ENCODE measurements around the gene COQ7.

Gene COQ7

GRCh38 chr16:19067349-19068236 lies at the start of gene COQ7:
TSS of gene COQ7 (plus strand) at chr16:19067614. CDS start at chr16:19067665, 51 bp downstream.
- H3K36me3 ChIP-seq: no peaks in the 10 kb centered on the region
- peak within 1 kb of the TSS; percentile 80 to 81 for H3K4me3 ChIP-seq (ENCODE audit: low read depth in 1 of 2, low read length in 1 of 2)
- H3K27me3 ChIP-seq: no peaks in the 10 kb centered on the region
- H3K27ac ChIP-seq: peak within 1 kb of the TSS; percentile 99
- TF ChIP-seq CTCF (IDR thresholded peaks at IDR 0.05): peak; percentile 34
- H3K9me3 ChIP-seq: no peaks in the 10 kb centered on the region
- peaks cover 23 to 26% of the 10 kb centered on the region in 2 experiments for H3K4me1 ChIP-seq (ENCODE audit: control insufficient read depth in 1 of 2, insufficient read depth in 1 of 2, low read depth in 1 of 2, low read length in 1 of 2)

GRCh38 chr16:19020689-19021088 lies 46.7 kb upstream of the COQ7 start:
- Histone ChIP-seq H3K27ac (no peak overlapping the region), H3K36me3 (no peaks in the 10 kb centered on the region), H3K4me3 (ENCODE audit: low read depth in 1 of 2, low read length in 1 of 2) (no peak overlapping the region), H3K9me3 (no peaks in the 10 kb centered on the region), H3K4me1 (ENCODE audit: control insufficient read depth in 1 of 2, insufficient read depth in 1 of 2, low read depth in 1 of 2, low read length in 1 of 2) (no peaks in the 10 kb centered on the region), H3K27me3 (no peaks in the 10 kb centered on the region)
- TF ChIP-seq CTCF (IDR thresholded peaks at IDR 0.05): no peak

DNA sequence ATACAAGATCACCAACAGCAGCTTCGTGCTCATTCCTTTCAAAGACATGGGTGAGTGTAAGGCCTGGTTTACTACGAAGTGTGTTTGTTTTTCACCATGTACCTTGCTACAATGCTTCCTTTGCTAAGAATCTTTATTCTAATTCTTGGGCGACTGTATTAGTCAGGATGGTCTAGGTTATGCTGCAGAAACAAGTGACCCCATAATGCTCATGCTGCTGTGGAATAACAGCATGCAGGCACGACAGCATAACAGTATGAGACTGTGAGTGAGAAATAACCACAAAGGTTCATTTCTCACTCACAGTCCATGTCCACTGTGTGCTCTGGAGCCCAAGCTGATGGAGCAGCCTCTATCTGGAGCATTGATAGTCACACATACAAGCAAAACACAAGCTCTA lies 45.7 kb upstream of the COQ7 start:
- Histone ChIP-seq H3K27ac (no peak overlapping the region), H3K27me3 (no peaks in the 10 kb centered on the region)

DNA sequence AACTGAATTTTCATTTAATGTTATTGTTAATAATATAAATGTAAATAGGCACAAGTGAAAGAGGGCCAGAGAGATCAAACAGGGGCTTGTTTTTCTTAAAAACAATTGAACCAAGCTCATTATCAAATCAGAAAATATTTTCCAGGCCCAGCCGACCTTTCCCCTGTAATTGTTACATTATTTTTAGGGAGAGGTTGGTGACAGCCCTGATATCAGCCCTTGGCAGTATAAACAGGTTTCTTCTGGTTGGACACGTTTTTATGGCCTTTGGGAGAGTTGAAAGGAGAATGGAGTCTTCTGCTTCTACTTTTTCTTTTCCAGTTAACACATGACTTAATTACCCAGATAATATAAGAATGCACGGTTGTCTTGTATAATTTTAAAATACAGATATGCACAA lies 40.0 kb upstream of the COQ7 start:
- H3K4me3 ChIP-seq (ENCODE audit: low read depth in 1 of 2, low read length in 1 of 2): no peak overlapping the region
- no peak for TF ChIP-seq CTCF (IDR thresholded peaks at IDR 0.05)
- H3K27me3 ChIP-seq: no peaks in the 10 kb centered on the region
- H3K9me3 ChIP-seq: no peaks in the 10 kb centered on the region
- H3K36me3 ChIP-seq: no peaks in the 10 kb centered on the region
- no peaks in the 10 kb centered on the region for H3K4me1 ChIP-seq (ENCODE audit: control insufficient read depth in 1 of 2, insufficient read depth in 1 of 2, low read depth in 1 of 2, low read length in 1 of 2)
- no peak overlapping the region for H3K27ac ChIP-seq

More for the DNA sequence above, 45.7 kb upstream of the COQ7 start:
- H3K4me1 ChIP-seq (ENCODE audit: control insufficient read depth in 1 of 2, insufficient read depth in 1 of 2, low read depth in 1 of 2, low read length in 1 of 2): no peaks in the 10 kb centered on the region
- no peaks in the 10 kb centered on the region for H3K36me3 ChIP-seq
- TF ChIP-seq CTCF (IDR thresholded peaks at IDR 0.05): no peak
- no peaks in the 10 kb centered on the region for H3K9me3 ChIP-seq
- no peak overlapping the region for H3K4me3 ChIP-seq (ENCODE audit: low read depth in 1 of 2, low read length in 1 of 2)

DNA sequence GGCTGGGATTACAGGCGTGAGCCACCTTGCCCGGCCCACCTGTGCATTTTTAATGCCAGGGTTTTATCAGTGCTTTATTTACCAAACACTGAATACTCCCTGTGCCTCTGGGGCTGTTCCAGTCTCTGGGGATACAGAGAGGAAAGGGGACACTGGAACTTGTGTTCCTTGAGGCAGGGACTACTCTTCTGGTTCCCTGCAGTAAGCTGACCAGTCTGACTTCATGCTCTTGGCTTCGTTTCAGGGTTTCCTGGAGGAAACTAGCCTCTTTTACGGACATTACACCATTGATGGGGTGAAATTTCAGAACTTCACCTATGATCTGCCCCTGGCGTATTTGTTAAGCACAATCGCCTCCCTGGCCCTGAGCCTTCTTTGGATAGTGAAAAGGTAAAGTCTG lies 37.4 kb upstream of the COQ7 start:
- Histone ChIP-seq H3K27me3 (no peaks in the 10 kb centered on the region), H3K9me3 (no peaks in the 10 kb centered on the region), H3K4me1 (ENCODE audit: control insufficient read depth in 1 of 2, insufficient read depth in 1 of 2, low read depth in 1 of 2, low read length in 1 of 2) (no peaks in the 10 kb centered on the region), H3K4me3 (ENCODE audit: low read depth in 1 of 2, low read length in 1 of 2) (no peak overlapping the region), H3K36me3 (no peaks in the 10 kb centered on the region), H3K27ac (no peak overlapping the region)
- no peak for TF ChIP-seq CTCF (IDR thresholded peaks at IDR 0.05)
